ENCODE results near the gene DDX52. TPM values are rescaled to one million over a fixed set of nuclear protein-coding genes. Genes with fewer than 3 reads are reported as not detected.

DDX52 gene
- total RNA-seq, 2 donors from 2014 or later: 9.3 to 9.4 TPM

DNA sequence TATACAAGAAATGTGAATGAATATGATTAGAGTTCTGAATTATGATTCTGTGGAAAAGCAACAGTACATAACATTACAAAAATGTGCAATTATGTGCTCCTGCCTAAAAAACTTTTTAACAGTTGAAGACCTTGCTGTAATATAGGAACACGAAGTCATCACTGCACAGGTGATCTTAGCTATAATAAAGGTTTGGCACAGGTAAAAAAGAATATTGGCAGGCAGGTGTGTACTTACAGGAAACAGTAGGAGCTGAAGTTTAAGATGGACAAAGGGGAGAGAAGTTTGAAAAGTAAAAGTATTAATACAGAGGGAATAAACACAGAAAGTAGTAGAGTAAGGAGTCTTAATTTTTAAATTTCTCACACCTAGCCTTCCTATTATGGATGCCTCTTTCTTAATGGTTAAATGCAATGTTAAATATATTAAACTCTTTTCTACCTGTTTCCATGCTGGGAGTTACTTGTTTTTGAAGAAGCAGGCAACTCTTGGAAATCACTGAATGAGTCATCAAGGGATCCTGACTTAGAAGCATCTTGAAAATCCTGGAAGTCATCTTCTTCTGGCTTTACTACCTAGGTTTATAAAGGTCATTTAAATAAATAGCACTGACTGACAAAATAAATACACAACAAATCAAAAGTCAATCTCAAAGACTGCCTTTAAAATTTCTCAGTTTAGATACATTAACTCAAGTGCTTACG is 74.7 kb downstream of the DDX52 start:
- Histone ChIP-seq H3K27ac (no peak overlapping the region), H3K9me3 (no peaks in the 10 kb centered on the region), H3K4me1 (no peaks in the 10 kb centered on the region), H3K36me3 (peaks cover 61% of the 10 kb centered on the region), H3K4me3 (no peak overlapping the region), H3K27me3 (no peaks in the 10 kb centered on the region)
- TF ChIP-seq, protein P1, sequence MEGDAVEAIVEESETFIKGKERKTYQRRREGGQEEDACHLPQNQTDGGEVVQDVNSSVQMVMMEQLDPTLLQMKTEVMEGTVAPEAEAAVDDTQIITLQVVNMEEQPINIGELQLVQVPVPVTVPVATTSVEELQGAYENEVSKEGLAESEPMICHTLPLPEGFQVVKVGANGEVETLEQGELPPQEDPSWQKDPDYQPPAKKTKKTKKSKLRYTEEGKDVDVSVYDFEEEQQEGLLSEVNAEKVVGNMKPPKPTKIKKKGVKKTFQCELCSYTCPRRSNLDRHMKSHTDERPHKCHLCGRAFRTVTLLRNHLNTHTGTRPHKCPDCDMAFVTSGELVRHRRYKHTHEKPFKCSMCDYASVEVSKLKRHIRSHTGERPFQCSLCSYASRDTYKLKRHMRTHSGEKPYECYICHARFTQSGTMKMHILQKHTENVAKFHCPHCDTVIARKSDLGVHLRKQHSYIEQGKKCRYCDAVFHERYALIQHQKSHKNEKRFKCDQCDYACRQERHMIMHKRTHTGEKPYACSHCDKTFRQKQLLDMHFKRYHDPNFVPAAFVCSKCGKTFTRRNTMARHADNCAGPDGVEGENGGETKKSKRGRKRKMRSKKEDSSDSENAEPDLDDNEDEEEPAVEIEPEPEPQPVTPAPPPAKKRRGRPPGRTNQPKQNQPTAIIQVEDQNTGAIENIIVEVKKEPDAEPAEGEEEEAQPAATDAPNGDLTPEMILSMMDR (IDR thresholded peaks at IDR 0.05): no peak
- DNase-seq (ENCODE audit: low spot score): no peak

DNA sequence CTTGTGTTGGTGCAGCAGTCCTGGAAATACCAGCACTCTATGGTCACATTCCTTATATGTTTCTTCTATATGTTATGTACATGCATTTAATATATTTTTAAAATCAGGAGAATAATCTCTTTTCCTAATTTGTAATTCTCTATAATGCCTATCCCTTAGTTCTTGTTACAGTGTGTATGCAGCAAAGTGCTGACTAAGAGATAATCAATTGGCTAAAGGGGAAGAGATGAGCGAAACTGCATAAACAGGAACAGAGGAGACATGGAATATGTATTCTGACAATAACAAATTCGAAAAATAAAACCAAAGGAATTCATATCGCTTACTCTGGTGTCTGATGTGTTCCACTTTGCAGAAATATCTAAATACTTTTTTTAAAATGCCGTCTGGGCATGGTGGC is 75.7 kb downstream of the DDX52 start:
- Histone ChIP-seq H3K36me3 (peaks cover 61% of the 10 kb centered on the region), H3K4me3 (no peak overlapping the region), H3K27me3 (no peaks in the 10 kb centered on the region), H3K27ac (no peak overlapping the region), H3K9me3 (no peaks in the 10 kb centered on the region), H3K4me1 (no peaks in the 10 kb centered on the region)
- TF ChIP-seq, protein P1 (IDR thresholded peaks at IDR 0.05): no peak
- DNase-seq (ENCODE audit: low spot score): no peak

DNA sequence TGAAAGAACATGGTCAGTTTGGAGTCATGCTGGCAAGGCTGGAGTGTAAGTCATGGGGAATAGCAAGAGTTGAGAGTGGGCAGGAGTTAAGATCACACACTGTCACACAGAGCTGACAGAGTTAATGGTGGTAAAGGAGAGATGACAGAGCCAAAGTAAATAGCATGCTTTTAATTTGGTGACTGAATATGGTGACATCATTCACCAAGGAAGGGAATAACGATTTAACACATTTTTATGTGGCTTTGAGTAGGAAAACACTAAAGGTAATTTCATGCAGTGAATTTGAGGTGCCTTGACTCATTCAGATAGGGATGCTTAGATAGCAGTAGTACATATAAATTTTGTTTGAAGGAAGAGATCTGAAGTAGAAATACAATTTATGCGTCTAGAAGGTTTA is 76.1 kb downstream of the DDX52 start:
- Histone ChIP-seq H3K4me1 (no peaks in the 10 kb centered on the region), H3K4me3 (no peak overlapping the region), H3K27ac (no peak overlapping the region), H3K27me3 (no peaks in the 10 kb centered on the region), H3K36me3 (peaks cover 64% of the 10 kb centered on the region), H3K9me3 (no peaks in the 10 kb centered on the region)
- no peak for DNase-seq (ENCODE audit: low spot score)
- TF ChIP-seq, protein P1 (IDR thresholded peaks at IDR 0.05): no peak

DNA sequence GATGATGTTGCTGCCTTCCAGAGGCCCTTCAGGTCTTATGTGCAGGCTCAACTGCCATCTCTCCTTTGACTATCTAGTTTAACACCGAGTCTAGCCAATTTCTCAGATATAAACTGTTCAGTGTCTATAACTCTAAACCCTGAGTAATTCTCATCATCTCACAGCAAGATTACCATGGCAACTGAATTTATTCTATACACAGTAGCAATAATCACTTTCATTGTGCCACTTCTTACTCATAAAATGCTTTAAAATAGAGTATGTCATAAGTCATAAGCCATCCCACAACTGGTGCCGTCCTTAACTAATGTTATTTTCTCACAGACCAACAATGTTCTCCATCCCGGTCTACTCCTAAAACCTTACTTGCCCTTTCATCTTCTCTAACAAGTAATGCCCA is 79.0 kb downstream of the DDX52 start:
- Histone ChIP-seq H3K27ac (no peak overlapping the region), H3K36me3 (peaks cover 67% of the 10 kb centered on the region), H3K4me1 (no peaks in the 10 kb centered on the region), H3K27me3 (no peaks in the 10 kb centered on the region), H3K9me3 (no peaks in the 10 kb centered on the region), H3K4me3 (no peak overlapping the region)
- TF ChIP-seq, protein P1 (IDR thresholded peaks at IDR 0.05): no peak
- DNase-seq (ENCODE audit: low spot score): no peak

- H3K4me3 ChIP-seq: no peak overlapping the region
- H3K36me3 ChIP-seq: peaks cover 67% of the 10 kb centered on the region
- no peaks in the 10 kb centered on the region for H3K4me1 ChIP-seq
- no peaks in the 10 kb centered on the region for H3K27me3 ChIP-seq
- TF ChIP-seq, protein P1 (IDR thresholded peaks at IDR 0.05): no peak
- DNase-seq (ENCODE audit: low spot score): no peak
- H3K27ac ChIP-seq: no peak overlapping the region
- H3K9me3 ChIP-seq: no peaks in the 10 kb centered on the region
Observed at GRCh38 chr17:37562016-37562745, 81.1 kb downstream of the DDX52 start.

Small RNAs within 50 kb of the gene (microRNA-seq; reads per million reads assigned to microRNA genes)
- gene MIR378J (ENCODE audit: borderline number of aligned reads in 2 of 2, borderline replicate concordance in 1 of 2): 0 reads per million in 2 donors

Other genes with a start within 250 kb of the DDX52 start
- 10 to 100 TPM in 1 of 2 donors, 1 to 10 TPM in 1; 8.6 to 10.2 TPM for gene ACACA, start 236.6 kb downstream of the DDX52 start, total RNA-seq
- 10 to 100 TPM in 1 of 2 donors, 1 to 10 TPM in 1; 6.8 to 15.7 TPM for gene TADA2A, start 236.6 kb downstream of the DDX52 start, total RNA-seq
- 10 to 100 TPM; 35.3 to 39.6 TPM for gene DUSP14, start 153.6 kb downstream of the DDX52 start, total RNA-seq
- gene SYNRG, start 34.0 kb downstream of the DDX52 start, total RNA-seq: 10 to 100 TPM; 15.0 to 18.4 TPM
- gene HNF1B, start 101.6 kb upstream of the DDX52 start, total RNA-seq: not detected